ENCODE measurements around the gene SPTB.

GRCh38 chr14:64766430-64767151 is 113.1 kb downstream of the SPTB start:
- TF ChIP-seq CTCF (IDR thresholded peaks at IDR 0.05; ENCODE audit: low read depth, low read length, poor library complexity, severe bottlenecking): no peak
- no peak for TF ChIP-seq EZH2phosphoT487 (IDR thresholded peaks at IDR 0.05; ENCODE audit: borderline replicate concordance, low read length)

Measured in DOHH2 (cell line).